Right forelimb (tissue), 1 donor: ENCODE results near the gene IGSF9.
A peak's percentile ranks its signal among the peaks of the same experiment; 100 is the strongest.

Source experiments
- DNase-seq: peaks from one replicate; pipeline ENCODE4 v3.0.0-alpha.2; 2018

IGSF9 gene

GRCh38 chr1:159931101-159931794 is 14.2 kb downstream of the IGSF9 start:
- DNase-seq = no peak

- no peak for DNase-seq
Measured at GRCh38 chr1:159930634-159931033, 14.8 kb downstream of the IGSF9 start.

- DNase-seq = no peak
Measured at GRCh38 chr1:159930216-159930615, 15.2 kb downstream of the IGSF9 start.

- DNase-seq = no peak
Measured at GRCh38 chr1:159929155-159930051, 16.0 kb downstream of the IGSF9 start.

GRCh38 chr1:159928491-159929050 is 16.8 kb downstream of the IGSF9 start:
- no peak for DNase-seq

- no peak for DNase-seq
Measured at GRCh38 chr1:159927849-159928431, 17.5 kb downstream of the IGSF9 start.

- no peak for DNase-seq
Measured at GRCh38 chr1:159927211-159927848, 18.1 kb downstream of the IGSF9 start.

- DNase-seq = no peak
Measured at GRCh38 chr1:159925719-159926078, 19.7 kb downstream of the IGSF9 start.

- peak; percentile 93 for DNase-seq
Measured at GRCh38 chr1:159924791-159925718, 20.4 kb downstream of the IGSF9 start, which contains the start of gene TAGLN2. TSS of gene TAGLN2 (minus strand) at chr1:159925507. CDS start at chr1:159920509, 4,998 bp downstream.

GRCh38 chr1:159924025-159924790 is 21.2 kb downstream of the IGSF9 start:
- DNase-seq = peak; percentile 89

- DNase-seq = peak; percentile 87
Measured at GRCh38 chr1:159923203-159924024, 22.0 kb downstream of the IGSF9 start.

- DNase-seq = peak; percentile 77
Measured at GRCh38 chr1:159922511-159923202, 22.8 kb downstream of the IGSF9 start.

GRCh38 chr1:159921700-159922504 is 23.5 kb downstream of the IGSF9 start:
- DNase-seq = no peak

- no peak for DNase-seq
Measured at GRCh38 chr1:159921251-159921650, 24.2 kb downstream of the IGSF9 start.

GRCh38 chr1:159920651-159921050 is 24.8 kb downstream of the IGSF9 start:
- DNase-seq = no peak

- no peak for DNase-seq
Measured at GRCh38 chr1:159920202-159920601, 25.2 kb downstream of the IGSF9 start.

- DNase-seq = no peak
Measured at GRCh38 chr1:159919236-159919865, 26.1 kb downstream of the IGSF9 start.
